Mucosa of rectum (tissue), 2 donors: ENCODE results near the gene NRDC.

Experiments used
- H3K27ac ChIP-seq, 2 donors: one replicate each; pipeline ENCODE4 v1.7.0; 2013; ENCODE audit warnings: inconsistent platforms in 2 of 2, low read depth in 2 of 2, low read length in 2 of 2
- H3K27me3 ChIP-seq, 2 donors: one replicate each; pipeline ENCODE4 v1.7.0; 2013; ENCODE audit warnings: low read length in 2 of 2; ENCODE audit not compliant: control insufficient read depth in 2 of 2, insufficient read depth in 2 of 2
- H3K36me3 ChIP-seq, 2 donors: one replicate each; pipeline ENCODE4 v1.7.0; 2013; ENCODE audit warnings: low read length in 2 of 2; ENCODE audit not compliant: control insufficient read depth in 2 of 2, insufficient read depth in 2 of 2
- H3K4me1 ChIP-seq, 2 donors: one replicate each; pipeline ENCODE4 v1.7.0; 2013; ENCODE audit warnings: low read length in 2 of 2, mild to moderate bottlenecking in 1 of 2; ENCODE audit not compliant: control insufficient read depth in 2 of 2, insufficient read depth in 2 of 2
- H3K4me3 ChIP-seq, 2 donors: one replicate each; pipeline ENCODE4 v1.7.0; 2013; ENCODE audit warnings: low read length in 2 of 2
- H3K9ac ChIP-seq, 2 donors: one replicate each; pipeline ENCODE4 v1.7.0; 2013; ENCODE audit warnings: low read length in 2 of 2, low read depth in 1 of 2, mild to moderate bottlenecking in 1 of 2
- H3K9me3 ChIP-seq, 2 donors: one replicate each; pipeline ENCODE4 v1.7.0; 2013; ENCODE audit warnings: low read length in 2 of 2; ENCODE audit not compliant: control insufficient read depth in 2 of 2
- donor health status: healthy.
- donor health status: Normal muscosa, but diverticular disease.

NRDC gene

GRCh38 chr1:51818487-51818886 is 60.0 kb downstream of the NRDC start:
- no peaks in the 10 kb centered on the region for H3K4me1 ChIP-seq
- H3K27ac ChIP-seq = no peak overlapping the region
- no peak overlapping the region for H3K4me3 ChIP-seq
- no peaks in the 10 kb centered on the region for H3K9me3 ChIP-seq
- no peaks in the 10 kb centered on the region for H3K27me3 ChIP-seq
- peaks cover 24 to 26% of the 10 kb centered on the region in 2 donors for H3K36me3 ChIP-seq
- H3K9ac ChIP-seq = no peak overlapping the region

DNA sequence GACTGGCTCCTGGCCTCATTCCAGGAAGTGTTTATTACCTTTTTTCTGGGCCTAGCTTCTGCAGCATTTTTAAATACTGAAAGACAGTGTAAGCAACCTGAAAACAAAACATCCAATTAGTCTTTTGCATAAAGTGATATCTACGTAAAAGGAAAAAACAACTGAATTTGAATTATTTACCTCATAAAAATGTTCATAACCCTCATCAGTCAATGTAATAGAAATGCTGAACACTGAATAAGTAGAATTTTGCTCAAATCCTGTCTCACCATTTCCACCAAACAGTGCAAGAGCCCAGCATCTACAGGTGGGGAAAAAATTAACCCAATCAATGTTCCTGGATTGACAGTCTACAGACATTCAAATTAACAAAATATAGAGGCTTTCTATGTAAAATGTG is 64.0 kb downstream of the NRDC start:
- H3K27me3 ChIP-seq = no peaks in the 10 kb centered on the region
- H3K27ac ChIP-seq = no peak overlapping the region
- no peak overlapping the region for H3K9ac ChIP-seq
- H3K36me3 ChIP-seq = peaks cover 37 to 39% of the 10 kb centered on the region in 2 donors
- H3K4me3 ChIP-seq = no peak overlapping the region
- H3K9me3 ChIP-seq = no peaks in the 10 kb centered on the region
- no peaks in the 10 kb centered on the region for H3K4me1 ChIP-seq

DNA sequence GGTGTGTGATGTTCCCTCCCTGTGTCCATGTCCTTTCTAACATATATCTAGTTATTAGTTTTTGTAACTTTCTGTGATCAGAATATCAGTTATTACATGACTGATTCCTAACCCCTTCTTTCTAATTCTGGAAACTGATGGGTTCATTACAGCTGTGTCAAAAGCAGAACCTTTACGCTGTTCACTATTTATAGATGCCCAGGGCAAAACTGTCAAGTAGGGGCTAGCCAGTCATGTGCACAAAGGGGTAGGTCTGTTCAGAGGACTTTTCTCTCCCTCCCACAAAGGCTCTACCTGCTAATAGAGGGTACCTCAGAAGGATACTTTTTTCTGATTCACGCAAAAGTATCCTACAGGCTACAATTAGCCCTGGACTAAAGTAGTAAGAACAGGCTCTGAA is 79.2 kb downstream of the NRDC start:
- Histone ChIP-seq H3K27me3 (no peaks in the 10 kb centered on the region), H3K4me1 (no peaks in the 10 kb centered on the region), H3K36me3 (peaks cover 33 to 43% of the 10 kb centered on the region in 2 donors), H3K4me3 (no peak overlapping the region), H3K9me3 (no peaks in the 10 kb centered on the region), H3K9ac (no peak overlapping the region), H3K27ac (no peak overlapping the region)

DNA sequence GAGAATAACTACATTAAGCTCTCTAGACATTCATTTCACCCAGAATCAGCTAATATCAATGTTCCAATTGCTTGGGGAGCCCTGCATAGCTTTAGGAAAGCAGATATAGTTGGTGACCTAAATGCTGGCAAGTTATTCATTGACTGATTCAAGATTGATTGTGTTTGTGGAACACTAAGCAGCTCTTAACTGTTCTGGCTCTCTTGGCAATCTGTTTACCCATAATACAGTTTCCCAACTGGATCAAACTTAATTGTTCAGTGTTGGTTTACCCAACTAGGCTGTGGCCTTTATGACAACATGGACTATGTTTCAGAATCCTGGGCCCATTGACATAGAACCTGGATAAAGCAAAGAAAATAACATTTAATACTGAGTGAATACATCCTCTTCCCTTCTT is 83.7 kb downstream of the NRDC start:
- H3K4me3 ChIP-seq = no peak overlapping the region
- H3K9ac ChIP-seq = no peak overlapping the region
- no peaks in the 10 kb centered on the region for H3K4me1 ChIP-seq
- peaks cover 58 to 59% of the 10 kb centered on the region in 2 donors for H3K36me3 ChIP-seq
- no peaks in the 10 kb centered on the region for H3K27me3 ChIP-seq
- no peak overlapping the region for H3K27ac ChIP-seq
- no peaks in the 10 kb centered on the region for H3K9me3 ChIP-seq

DNA sequence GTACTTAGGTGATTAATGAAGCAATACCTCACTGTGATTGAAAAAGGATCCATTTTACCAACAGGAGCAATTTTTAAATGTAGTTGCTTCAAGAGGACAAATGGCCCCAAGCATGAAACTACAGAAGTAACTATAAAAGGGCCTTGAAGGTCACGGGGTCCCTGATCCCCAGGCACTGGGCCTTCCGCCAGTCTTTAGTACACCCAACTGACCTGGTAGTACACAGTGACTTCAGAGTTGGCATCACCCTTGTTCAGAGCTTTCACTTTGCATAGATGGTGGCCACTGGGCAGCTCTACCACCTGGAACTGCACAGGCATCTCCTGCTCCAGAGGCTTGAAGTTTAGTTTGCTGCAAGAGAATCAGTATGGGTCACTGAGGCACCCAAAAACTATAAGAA is 84.3 kb downstream of the NRDC start:
- no peak overlapping the region for H3K9ac ChIP-seq
- H3K27me3 ChIP-seq = no peaks in the 10 kb centered on the region
- no peaks in the 10 kb centered on the region for H3K9me3 ChIP-seq
- H3K27ac ChIP-seq = no peak overlapping the region
- H3K4me3 ChIP-seq = no peak overlapping the region
- H3K4me1 ChIP-seq = no peaks in the 10 kb centered on the region
- peaks cover 58 to 62% of the 10 kb centered on the region in 2 donors for H3K36me3 ChIP-seq

DNA sequence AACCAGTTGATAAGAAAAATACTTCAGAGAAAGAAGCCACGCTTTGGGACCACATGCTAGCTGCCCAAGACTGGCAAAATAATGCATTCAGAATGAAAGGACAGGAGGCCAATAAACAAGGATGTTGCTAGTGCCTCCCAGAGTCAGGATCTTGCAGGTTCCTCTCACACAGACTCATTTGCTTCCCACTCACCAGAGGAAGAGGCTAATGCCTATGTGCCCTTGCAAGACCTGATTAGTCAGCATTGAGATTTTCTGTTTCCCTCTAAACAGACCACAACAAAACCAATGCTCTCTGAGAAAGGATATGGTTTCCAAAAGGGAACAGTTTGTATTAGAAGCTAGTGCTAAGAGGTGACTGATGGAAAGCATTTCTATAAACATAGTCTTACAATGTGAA is 85.7 kb downstream of the NRDC start:
- Histone ChIP-seq H3K36me3 (peaks cover 61 to 62% of the 10 kb centered on the region in 2 donors), H3K9ac (no peak overlapping the region), H3K27ac (no peak overlapping the region)

GRCh38 chr1:51791888-51792287 is 86.6 kb downstream of the NRDC start:
- no peaks in the 10 kb centered on the region for H3K9me3 ChIP-seq
- no peaks in the 10 kb centered on the region for H3K4me1 ChIP-seq
- H3K27ac ChIP-seq = no peak overlapping the region
- no peak overlapping the region for H3K9ac ChIP-seq
- H3K4me3 ChIP-seq = no peak overlapping the region
- no peaks in the 10 kb centered on the region for H3K27me3 ChIP-seq
- peaks cover 64 to 66% of the 10 kb centered on the region in 2 donors for H3K36me3 ChIP-seq

More for the DNA sequence above, 85.7 kb downstream of the NRDC start:
- Histone ChIP-seq H3K4me1 (no peaks in the 10 kb centered on the region), H3K9me3 (no peaks in the 10 kb centered on the region), H3K4me3 (no peak overlapping the region), H3K27me3 (no peaks in the 10 kb centered on the region)

DNA sequence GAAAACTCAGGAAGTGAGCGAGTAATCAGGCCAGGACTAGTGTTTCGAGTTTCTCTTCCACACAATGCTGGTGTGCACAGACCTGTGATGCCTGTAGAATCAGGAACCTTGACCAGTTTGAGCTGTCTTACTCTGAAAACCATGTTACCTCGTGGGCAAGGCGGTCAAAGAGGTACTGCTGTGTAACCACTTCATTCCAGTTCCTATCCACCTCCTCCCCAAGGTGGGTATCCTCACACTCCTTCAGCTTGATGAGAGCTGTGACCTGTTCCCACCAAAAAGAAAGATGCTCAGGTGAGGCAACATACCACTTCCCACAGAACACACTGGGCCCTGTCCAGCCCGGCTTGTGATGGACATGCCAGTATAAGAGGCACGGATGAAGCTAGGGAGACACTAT is 88.1 kb downstream of the NRDC start:
- no peaks in the 10 kb centered on the region for H3K4me1 ChIP-seq

DNA sequence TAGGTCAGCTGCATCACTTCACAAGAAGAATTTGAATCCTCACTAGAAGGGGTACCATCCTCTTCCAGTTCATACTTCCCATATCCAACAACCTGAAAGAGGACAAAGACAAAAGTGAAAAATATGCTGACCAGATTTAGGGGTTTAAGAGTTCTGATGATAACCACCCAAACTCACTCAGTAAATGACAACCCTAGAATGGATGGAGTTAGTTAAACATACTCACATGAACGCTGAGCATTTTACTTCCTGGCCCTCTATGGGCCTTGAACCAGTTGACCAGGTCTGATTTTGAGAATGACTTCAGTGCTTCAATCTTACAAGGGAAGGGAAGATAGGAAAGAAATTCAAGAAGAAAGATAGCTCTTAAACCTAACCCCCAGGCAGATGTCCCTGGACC is 89.2 kb downstream of the NRDC start:
- Histone ChIP-seq H3K36me3 (peaks cover 81 to 89% of the 10 kb centered on the region in 2 donors), H3K4me1 (no peaks in the 10 kb centered on the region), H3K27ac (no peak overlapping the region), H3K9me3 (no peaks in the 10 kb centered on the region), H3K4me3 (no peak overlapping the region), H3K27me3 (no peaks in the 10 kb centered on the region), H3K9ac (no peak overlapping the region)

More for the DNA sequence above, 88.1 kb downstream of the NRDC start:
- H3K36me3 ChIP-seq = peaks cover 78 to 79% of the 10 kb centered on the region in 2 donors
- no peaks in the 10 kb centered on the region for H3K27me3 ChIP-seq
- H3K9ac ChIP-seq = no peak overlapping the region
- H3K27ac ChIP-seq = no peak overlapping the region
- H3K4me3 ChIP-seq = no peak overlapping the region
- no peaks in the 10 kb centered on the region for H3K9me3 ChIP-seq

- no peak overlapping the region for H3K27ac ChIP-seq
- H3K9me3 ChIP-seq = no peaks in the 10 kb centered on the region
- no peak overlapping the region for H3K9ac ChIP-seq
- H3K4me1 ChIP-seq = no peaks in the 10 kb centered on the region
- peaks cover 81 to 89% of the 10 kb centered on the region in 2 donors for H3K36me3 ChIP-seq
- no peaks in the 10 kb centered on the region for H3K27me3 ChIP-seq
- no peak overlapping the region for H3K4me3 ChIP-seq
These were observed 89.6 kb downstream of the NRDC start for GRCh38 chr1:51788938-51789337.

GRCh38 chr1:51784997-51785421 is 93.5 kb downstream of the NRDC start:
- no peaks in the 10 kb centered on the region for H3K27me3 ChIP-seq
- H3K4me1 ChIP-seq = no peaks in the 10 kb centered on the region
- H3K27ac ChIP-seq = no peak overlapping the region
- H3K9me3 ChIP-seq = no peaks in the 10 kb centered on the region
- peaks cover 60 to 72% of the 10 kb centered on the region in 2 donors for H3K36me3 ChIP-seq
- H3K4me3 ChIP-seq = no peak overlapping the region
- H3K9ac ChIP-seq = no peak overlapping the region
